Measurements from ENCODE around the gene KIRREL3. TPM values are rescaled to one million over a fixed set of nuclear protein-coding genes. Genes with fewer than 3 reads are reported as not detected.

The KIRREL3 gene
- polyA plus RNA-seq, 1 donor (not counting 4 experiments of a cell fraction or from before 2014, with no cell fraction given) = 0.04 TPM

DNA sequence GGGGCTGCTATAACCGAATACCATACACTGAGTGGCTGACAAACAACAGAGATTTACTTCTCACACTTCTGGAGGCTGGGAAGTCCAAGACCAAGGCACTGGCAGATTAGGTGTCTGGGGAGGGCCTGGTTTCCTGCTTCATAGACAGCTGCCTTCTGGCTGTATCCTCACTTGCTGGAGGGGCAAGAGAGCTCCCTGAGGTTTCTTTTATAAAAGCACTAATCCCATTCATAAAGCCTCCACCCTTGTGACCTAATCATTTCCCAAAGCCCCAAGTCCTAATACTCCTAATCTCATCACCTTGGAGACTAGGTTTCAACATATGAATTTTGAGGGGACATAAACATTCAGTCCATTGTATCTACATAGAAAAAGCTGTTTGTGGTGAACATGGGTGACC, 131.8 kb downstream of the KIRREL3 start:
- Histone ChIP-seq H3K79me2 (ENCODE audit: control insufficient read depth, insufficient read depth, low read length) (no peaks in the 10 kb centered on the region), H3K36me3 (ENCODE audit: control insufficient read depth in 2 of 2, extremely low read depth in 1 of 2, insufficient read depth in 2 of 2, low read length in 2 of 2) (no peaks in the 10 kb centered on the region), H3K9ac (ENCODE audit: control insufficient read depth, extremely low read depth, insufficient read depth, low read length) (no peak overlapping the region), H3K27ac (ENCODE audit: control insufficient read depth, insufficient read depth, low read length) (no peak overlapping the region), H3K27me3 (ENCODE audit: control insufficient read depth, extremely low read depth, insufficient read depth, low read length) (no peaks in the 10 kb centered on the region), H3K9me3 (ENCODE audit: control insufficient read depth, low read depth, low read length) (no peaks in the 10 kb centered on the region), H2AFZ (ENCODE audit: control insufficient read depth, low read length) (no peak overlapping the region), H3K4me1 (ENCODE audit: control insufficient read depth, extremely low read depth, insufficient read depth, low read length) (no peaks in the 10 kb centered on the region), H3K4me3 (ENCODE audit: control insufficient read depth in 2 of 3, extremely low read depth in 1 of 3, insufficient read depth in 2 of 3, low read depth in 1 of 3, low read length in 3 of 3) (no peak overlapping the region), H3K9me1 (ENCODE audit: control insufficient read depth, extremely low read depth, insufficient read depth, low read length) (no peaks in the 10 kb centered on the region), H3K4me2 (ENCODE audit: control insufficient read depth, extremely low read depth, insufficient read depth, low read depth, low read length) (no peak overlapping the region), H4K20me1 (ENCODE audit: control insufficient read depth, extremely low read depth, insufficient read depth, low read length) (no peaks in the 10 kb centered on the region)
- dilution Hi-C loops (cut with MboI; ENCODE audit: extremely low pct_ligation_motif_present, low sequenced_read_pairs) = no loop called here
- no peak for TF ChIP-seq EZH2 (IDR thresholded peaks at IDR 0.05; ENCODE audit: low read length)
- TF ChIP-seq, protein P1, sequence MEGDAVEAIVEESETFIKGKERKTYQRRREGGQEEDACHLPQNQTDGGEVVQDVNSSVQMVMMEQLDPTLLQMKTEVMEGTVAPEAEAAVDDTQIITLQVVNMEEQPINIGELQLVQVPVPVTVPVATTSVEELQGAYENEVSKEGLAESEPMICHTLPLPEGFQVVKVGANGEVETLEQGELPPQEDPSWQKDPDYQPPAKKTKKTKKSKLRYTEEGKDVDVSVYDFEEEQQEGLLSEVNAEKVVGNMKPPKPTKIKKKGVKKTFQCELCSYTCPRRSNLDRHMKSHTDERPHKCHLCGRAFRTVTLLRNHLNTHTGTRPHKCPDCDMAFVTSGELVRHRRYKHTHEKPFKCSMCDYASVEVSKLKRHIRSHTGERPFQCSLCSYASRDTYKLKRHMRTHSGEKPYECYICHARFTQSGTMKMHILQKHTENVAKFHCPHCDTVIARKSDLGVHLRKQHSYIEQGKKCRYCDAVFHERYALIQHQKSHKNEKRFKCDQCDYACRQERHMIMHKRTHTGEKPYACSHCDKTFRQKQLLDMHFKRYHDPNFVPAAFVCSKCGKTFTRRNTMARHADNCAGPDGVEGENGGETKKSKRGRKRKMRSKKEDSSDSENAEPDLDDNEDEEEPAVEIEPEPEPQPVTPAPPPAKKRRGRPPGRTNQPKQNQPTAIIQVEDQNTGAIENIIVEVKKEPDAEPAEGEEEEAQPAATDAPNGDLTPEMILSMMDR (optimal IDR thresholded peaks at IDR 0.05 in 1 of 3, IDR thresholded peaks at IDR 0.05 in 1 of 3, conservative IDR thresholded peaks at IDR 0.05 in 1 of 3; ENCODE audit: extremely low read depth in 1 of 3, insufficient read depth in 2 of 3, low read length in 3 of 3) = no peak
- DNase-seq (ENCODE audit: low read depth, low spot score) (no peak), FAIRE-seq (no peak)

DNA sequence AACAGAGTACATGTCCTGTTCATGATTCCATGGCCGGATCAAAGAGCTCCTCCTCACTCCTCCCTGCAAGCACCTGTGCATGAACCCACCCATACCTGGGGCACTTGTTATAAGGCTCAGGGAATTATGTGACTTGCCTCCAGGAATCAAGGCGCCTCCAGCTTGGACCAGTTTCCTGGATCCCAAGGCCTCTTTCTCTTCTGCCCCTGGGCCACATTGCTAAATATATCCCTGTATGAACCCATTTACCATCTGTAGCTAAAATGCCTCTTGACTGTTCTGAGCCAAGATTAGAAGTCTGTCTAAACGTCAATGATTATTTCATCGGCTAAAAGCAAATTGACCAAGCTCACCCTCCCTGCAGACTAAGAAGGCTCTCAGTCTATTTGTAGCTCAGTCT, 135.6 kb downstream of the KIRREL3 start:
- DNase-seq (ENCODE audit: low read depth, low spot score) = no peak
- dilution Hi-C loops (cut with MboI; ENCODE audit: extremely low pct_ligation_motif_present, low sequenced_read_pairs) = no loop called here

More for the DNA sequence above, 135.6 kb downstream of the KIRREL3 start:
- Histone ChIP-seq H3K79me2 (ENCODE audit: control insufficient read depth, insufficient read depth, low read length) (no peaks in the 10 kb centered on the region), H3K9me3 (ENCODE audit: control insufficient read depth, low read depth, low read length) (no peaks in the 10 kb centered on the region), H3K9me1 (ENCODE audit: control insufficient read depth, extremely low read depth, insufficient read depth, low read length) (no peaks in the 10 kb centered on the region), H2AFZ (ENCODE audit: control insufficient read depth, low read length) (no peak overlapping the region), H4K20me1 (ENCODE audit: control insufficient read depth, extremely low read depth, insufficient read depth, low read length) (no peaks in the 10 kb centered on the region), H3K4me2 (ENCODE audit: control insufficient read depth, extremely low read depth, insufficient read depth, low read depth, low read length) (no peak overlapping the region), H3K4me1 (ENCODE audit: control insufficient read depth, extremely low read depth, insufficient read depth, low read length) (no peaks in the 10 kb centered on the region), H3K27me3 (ENCODE audit: control insufficient read depth, extremely low read depth, insufficient read depth, low read length) (no peaks in the 10 kb centered on the region), H3K4me3 (ENCODE audit: control insufficient read depth in 2 of 3, extremely low read depth in 1 of 3, insufficient read depth in 2 of 3, low read depth in 1 of 3, low read length in 3 of 3) (no peak overlapping the region), H3K36me3 (ENCODE audit: control insufficient read depth in 2 of 2, extremely low read depth in 1 of 2, insufficient read depth in 2 of 2, low read length in 2 of 2) (no peaks in the 10 kb centered on the region), H3K27ac (ENCODE audit: control insufficient read depth, insufficient read depth, low read length) (no peak overlapping the region), H3K9ac (ENCODE audit: control insufficient read depth, extremely low read depth, insufficient read depth, low read length) (no peak overlapping the region)
- TF ChIP-seq, protein P1 (optimal IDR thresholded peaks at IDR 0.05 in 1 of 3, IDR thresholded peaks at IDR 0.05 in 1 of 3, conservative IDR thresholded peaks at IDR 0.05 in 1 of 3; ENCODE audit: extremely low read depth in 1 of 3, insufficient read depth in 2 of 3, low read length in 3 of 3) = no peak
- TF ChIP-seq EZH2 (IDR thresholded peaks at IDR 0.05; ENCODE audit: low read length) = no peak
- FAIRE-seq = no peak
